ENCODE results near the gene ALG14.

The ALG14 gene

GRCh38 chr1:94927405-94928175 lies 145.2 kb downstream of the ALG14 start:
- no peak for DNase-seq (ENCODE audit: low read depth)

GRCh38 chr1:94926915-94927404 lies 145.8 kb downstream of the ALG14 start, which contains the start of gene CNN3:
Gene CNN3 (minus strand): TSS chr1:94927110. CDS start chr1:94926894, 216 bp downstream.
- no peak for DNase-seq (ENCODE audit: low read depth)

- no peak for DNase-seq (ENCODE audit: low read depth)
These were observed 146.4 kb downstream of the ALG14 start for GRCh38 chr1:94926126-94926914.

GRCh38 chr1:94925561-94926125 lies 147.1 kb downstream of the ALG14 start:
- no peak for DNase-seq (ENCODE audit: low read depth)

- DNase-seq (ENCODE audit: low read depth) = no peak
These were observed 147.7 kb downstream of the ALG14 start for GRCh38 chr1:94925004-94925403.
